ENCODE measurements around the gene PPT2. TPM values are rescaled to one million over a fixed set of nuclear protein-coding genes. Genes with fewer than 3 reads are reported as not detected.

Gene PPT2
- total and polyA plus RNA-seq, 2 experiments from 2014 or later, result 50.2 to 147 TPM

- H3K4me3 ChIP-seq, result no peak overlapping the region
- H3K27ac ChIP-seq, result peak overlapping the region; percentile 64
- peak in 1 of 2 donors; percentile 11 for DNase-seq (ENCODE audit: low read depth in 1 of 2, low spot score in 1 of 2)
- peaks cover 10% of the 10 kb centered on the region for H3K4me1 ChIP-seq (ENCODE audit: low read depth)
- no peak for TF ChIP-seq CTCF (IDR thresholded peaks at IDR 0.05; ENCODE audit: low read depth, low read length)
- H3K9me3 ChIP-seq (ENCODE audit: low read depth), result no peaks in the 10 kb centered on the region
- H3K27me3 ChIP-seq, result peaks cover 30% of the 10 kb centered on the region
- no peaks in the 10 kb centered on the region for H3K36me3 ChIP-seq
These were observed 7.3 kb upstream of the PPT2 start for GRCh38 chr6:32146687-32147086.

GRCh38 chr6:32147401-32148132, 6.4 kb upstream of the PPT2 start:
- peaks cover 30% of the 10 kb centered on the region for H3K27me3 ChIP-seq
- H3K4me3 ChIP-seq, result no peak overlapping the region
- H3K9me3 ChIP-seq (ENCODE audit: low read depth), result no peaks in the 10 kb centered on the region
- no peak for TF ChIP-seq CTCF (IDR thresholded peaks at IDR 0.05; ENCODE audit: low read depth, low read length)
- no peak overlapping the region for H3K27ac ChIP-seq
- H3K36me3 ChIP-seq, result no peaks in the 10 kb centered on the region
- DNase-seq (ENCODE audit: low read depth in 1 of 2, low spot score in 1 of 2), result no peak
- H3K4me1 ChIP-seq (ENCODE audit: low read depth), result peaks cover 17% of the 10 kb centered on the region

GRCh38 chr6:32148289-32149091, 5.5 kb upstream of the PPT2 start:
- TF ChIP-seq CTCF (IDR thresholded peaks at IDR 0.05; ENCODE audit: low read depth, low read length), result no peak

GRCh38 chr6:32149092-32149755, 4.7 kb upstream of the PPT2 start:
- Histone ChIP-seq H3K27me3 (peaks cover 30% of the 10 kb centered on the region), H3K4me1 (ENCODE audit: low read depth) (peaks cover 22% of the 10 kb centered on the region), H3K36me3 (no peaks in the 10 kb centered on the region), H3K9me3 (ENCODE audit: low read depth) (no peaks in the 10 kb centered on the region), H3K27ac (no peak overlapping the region), H3K4me3 (no peak overlapping the region)
- DNase-seq (ENCODE audit: low read depth in 1 of 2, low spot score in 1 of 2), result no peak
- TF ChIP-seq CTCF (IDR thresholded peaks at IDR 0.05; ENCODE audit: low read depth, low read length), result no peak

More at GRCh38 chr6:32148289-32149091, 5.5 kb upstream of the PPT2 start:
- H3K27me3 ChIP-seq, result peaks cover 30% of the 10 kb centered on the region
- peaks cover 22% of the 10 kb centered on the region for H3K4me1 ChIP-seq (ENCODE audit: low read depth)
- DNase-seq (ENCODE audit: low read depth in 1 of 2, low spot score in 1 of 2), result no peak
- no peaks in the 10 kb centered on the region for H3K36me3 ChIP-seq
- H3K9me3 ChIP-seq (ENCODE audit: low read depth), result no peaks in the 10 kb centered on the region
- no peak overlapping the region for H3K4me3 ChIP-seq
- H3K27ac ChIP-seq, result no peak overlapping the region

GRCh38 chr6:32149932-32150870, 3.7 kb upstream of the PPT2 start:
- H3K27ac ChIP-seq, result no peak overlapping the region
- peaks cover 27% of the 10 kb centered on the region for H3K4me1 ChIP-seq (ENCODE audit: low read depth)
- no peaks in the 10 kb centered on the region for H3K36me3 ChIP-seq
- no peak for DNase-seq (ENCODE audit: low read depth in 1 of 2, low spot score in 1 of 2)
- no peaks in the 10 kb centered on the region for H3K9me3 ChIP-seq (ENCODE audit: low read depth)
- TF ChIP-seq CTCF (IDR thresholded peaks at IDR 0.05; ENCODE audit: low read depth, low read length), result no peak
- H3K27me3 ChIP-seq, result peaks cover 30% of the 10 kb centered on the region
- no peak overlapping the region for H3K4me3 ChIP-seq

Data from cardiac muscle cell (in vitro differentiated cells and primary cell).